Activated CD8-positive, alpha-beta memory T cell treated with anti-CD3 and anti-CD28 coated beads, Interleukin-2, amount 50 U/mL, for 24 hours (primary cell): ENCODE data around the gene CUL2.
A peak's percentile ranks its signal among the peaks of the same experiment; 100 is the strongest.
"Not testable (repeated sequence)": the region's sequence is repeated elsewhere in the genome, so short reads cannot be mapped to it uniquely, and the experiment has no call there.

ENCODE experiments used
- DNase-seq: peaks from one replicate; pipeline ENCODE4 v3.0.0-alpha.2; 2020; ENCODE audit errors: extremely low read depth

Gene CUL2

DNA sequence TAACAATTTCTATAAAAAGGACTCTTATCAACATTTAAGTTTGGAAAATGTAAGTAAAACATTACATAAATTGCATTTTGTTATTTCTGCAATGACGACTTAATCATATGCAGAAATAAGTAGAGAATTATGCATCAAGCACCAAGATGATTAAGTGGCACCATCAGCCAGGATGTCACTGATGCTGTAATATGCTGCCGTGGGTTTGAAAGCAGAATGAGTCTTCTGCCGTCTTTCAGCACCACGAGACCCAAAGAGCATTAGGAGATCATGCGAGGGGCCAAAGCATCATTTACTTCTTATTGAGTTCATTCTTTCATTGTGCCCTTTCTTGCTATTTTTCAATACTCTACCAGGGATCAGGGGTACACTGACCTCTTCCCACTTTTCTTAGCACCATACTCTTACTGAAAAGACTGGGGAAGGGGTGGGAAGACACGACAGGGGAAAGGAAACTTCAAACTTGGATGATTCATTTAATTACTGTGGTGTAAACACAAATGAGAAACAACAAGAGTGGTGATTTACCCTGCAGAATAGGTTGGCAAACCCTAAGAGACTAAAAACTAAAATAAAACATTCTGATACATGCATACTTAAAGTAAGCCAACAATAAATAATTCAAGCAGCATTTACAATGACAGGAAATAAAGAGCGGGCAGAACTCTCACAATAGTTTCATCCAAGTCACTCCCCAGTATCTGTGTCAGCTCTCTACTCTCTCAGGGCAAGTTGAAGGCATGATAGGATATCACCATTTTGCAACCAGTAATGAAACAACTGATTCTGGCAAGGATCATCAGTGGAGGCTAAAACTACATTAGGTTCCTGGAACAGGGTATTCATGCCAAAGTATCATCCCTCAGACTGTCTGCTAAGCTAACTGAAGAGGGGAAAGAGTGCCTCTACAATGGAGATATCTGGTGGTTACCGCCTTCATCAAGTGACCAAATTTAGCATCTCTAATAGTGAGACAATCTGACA is 70.8 kb downstream of the CUL2 start:
- DNase-seq: no peak

GRCh38 chr10:35017608-35018007 is 72.5 kb downstream of the CUL2 start:
- DNase-seq: no peak

GRCh38 chr10:35015843-35016408 is 74.2 kb downstream of the CUL2 start:
- DNase-seq: no peak

- no peak for DNase-seq
These were observed 77.4 kb downstream of the CUL2 start for GRCh38 chr10:35012781-35013180.

GRCh38 chr10:35011771-35012191 is 78.4 kb downstream of the CUL2 start:
- DNase-seq: no peak

GRCh38 chr10:35007858-35008301 is 82.3 kb downstream of the CUL2 start:
- no peak for DNase-seq

DNA sequence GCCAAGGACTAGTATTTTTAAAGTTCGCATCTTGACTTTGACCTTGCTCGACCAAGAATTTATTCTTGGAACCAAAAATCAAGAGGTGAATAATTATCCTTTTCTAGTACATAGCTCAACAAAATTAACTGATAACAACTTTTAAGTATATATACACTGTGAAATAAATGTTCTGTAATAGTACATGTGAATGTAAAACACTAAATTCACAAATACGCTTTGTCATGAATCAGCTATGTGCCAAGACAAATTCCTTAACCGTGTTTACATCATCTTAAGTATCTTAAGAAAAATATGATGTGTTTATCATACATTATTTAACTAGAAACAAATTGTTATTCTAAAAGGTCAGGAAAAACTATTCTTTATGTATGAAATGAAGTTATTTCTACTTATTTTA is 83.3 kb downstream of the CUL2 start:
- no peak for DNase-seq

DNA sequence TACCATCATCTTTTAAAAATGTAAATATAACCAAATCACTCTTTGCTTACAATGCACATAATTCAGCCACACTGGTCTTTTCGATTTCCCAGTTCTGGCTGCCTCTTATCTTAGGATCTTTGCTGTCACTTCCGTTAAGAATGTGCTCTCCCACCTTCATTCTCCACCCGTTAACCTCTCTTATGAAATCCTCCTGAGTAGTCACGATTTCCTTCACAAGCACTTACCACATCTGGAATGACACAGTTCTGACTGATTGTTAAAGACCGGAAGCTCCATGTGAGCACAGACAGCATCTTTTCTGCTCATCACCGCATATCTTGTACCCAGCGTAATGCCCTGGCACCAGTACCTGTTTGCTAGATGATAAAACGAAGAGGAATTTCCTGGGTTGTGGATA is 84.3 kb downstream of the CUL2 start:
- DNase-seq: no peak

- no peak for DNase-seq
These were observed 85.5 kb downstream of the CUL2 start for GRCh38 chr10:35004651-35005050.

GRCh38 chr10:35003906-35004305 is 86.2 kb downstream of the CUL2 start:
- no peak for DNase-seq

- no peak for DNase-seq
These were observed 89.2 kb downstream of the CUL2 start for GRCh38 chr10:35000936-35001335.

GRCh38 chr10:34999532-34999931 is 90.6 kb downstream of the CUL2 start:
- DNase-seq: no peak

DNA sequence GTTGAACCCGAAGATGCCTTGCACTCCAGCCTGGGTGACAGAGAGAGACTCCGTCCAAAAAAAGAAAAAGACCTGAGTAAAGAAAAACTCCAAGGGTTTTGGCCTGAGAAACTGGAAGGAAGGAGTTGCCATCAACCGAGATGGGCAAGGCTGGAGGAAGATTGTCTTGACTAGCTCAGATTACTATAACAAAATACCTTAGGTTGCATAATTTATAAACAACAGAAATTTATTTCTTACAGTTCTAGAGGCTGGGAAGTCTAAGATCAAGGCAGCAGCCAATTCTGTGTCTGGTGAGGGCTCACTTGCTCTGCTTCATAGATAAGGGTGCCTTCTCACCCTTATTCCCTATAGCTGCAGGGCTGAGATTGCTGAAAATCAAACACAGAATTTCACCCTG is 91.2 kb downstream of the CUL2 start:
- no peak for DNase-seq

GRCh38 chr10:34996843-34997242 is 93.3 kb downstream of the CUL2 start:
- no peak for DNase-seq

DNA sequence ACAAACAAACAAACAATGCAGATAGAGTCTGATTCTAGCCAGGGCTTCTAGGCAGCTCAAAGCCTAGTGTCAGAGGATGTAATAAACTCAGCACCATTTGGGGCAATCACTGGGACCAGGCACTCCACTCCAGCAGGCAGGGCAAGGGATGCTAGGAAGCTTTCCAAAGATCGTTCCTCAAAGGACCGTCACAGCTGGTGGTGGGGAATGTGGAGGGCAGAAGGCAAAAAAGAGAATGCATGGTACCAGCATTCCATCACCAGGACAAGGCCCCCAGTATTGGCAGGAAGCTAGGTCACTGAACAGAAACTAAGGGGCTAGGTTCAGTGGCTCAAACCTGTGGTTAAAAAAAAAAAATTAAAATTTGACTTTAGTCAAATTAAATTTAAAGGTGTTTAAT is 94.2 kb downstream of the CUL2 start:
- DNase-seq: no peak

GRCh38 chr10:34994565-34995142 is 95.5 kb downstream of the CUL2 start:
- peak; percentile 4 for DNase-seq

- DNase-seq: no peak
These were observed 96.4 kb downstream of the CUL2 start for GRCh38 chr10:34993782-34994181.

DNA sequence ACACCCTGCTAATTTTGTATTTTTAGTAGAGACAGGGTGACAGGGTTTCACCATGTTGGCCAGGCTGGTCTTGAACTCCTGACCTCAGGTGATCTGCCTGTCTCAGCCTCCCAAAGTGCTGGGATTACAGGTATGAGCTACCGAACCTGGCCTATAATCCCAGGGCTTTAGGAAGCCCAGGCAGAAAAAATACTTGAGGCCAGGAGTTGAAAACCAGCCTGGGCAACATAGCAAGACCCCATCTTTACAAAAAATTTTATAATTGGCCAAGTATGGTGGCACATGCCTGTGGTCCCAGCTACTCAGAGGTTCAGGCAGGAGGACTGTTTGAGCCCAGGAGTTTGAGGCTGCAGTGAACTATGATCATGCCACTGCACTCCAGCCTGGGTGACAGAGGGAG is 99.0 kb downstream of the CUL2 start:
- not testable (repeated sequence) for DNase-seq

DNA sequence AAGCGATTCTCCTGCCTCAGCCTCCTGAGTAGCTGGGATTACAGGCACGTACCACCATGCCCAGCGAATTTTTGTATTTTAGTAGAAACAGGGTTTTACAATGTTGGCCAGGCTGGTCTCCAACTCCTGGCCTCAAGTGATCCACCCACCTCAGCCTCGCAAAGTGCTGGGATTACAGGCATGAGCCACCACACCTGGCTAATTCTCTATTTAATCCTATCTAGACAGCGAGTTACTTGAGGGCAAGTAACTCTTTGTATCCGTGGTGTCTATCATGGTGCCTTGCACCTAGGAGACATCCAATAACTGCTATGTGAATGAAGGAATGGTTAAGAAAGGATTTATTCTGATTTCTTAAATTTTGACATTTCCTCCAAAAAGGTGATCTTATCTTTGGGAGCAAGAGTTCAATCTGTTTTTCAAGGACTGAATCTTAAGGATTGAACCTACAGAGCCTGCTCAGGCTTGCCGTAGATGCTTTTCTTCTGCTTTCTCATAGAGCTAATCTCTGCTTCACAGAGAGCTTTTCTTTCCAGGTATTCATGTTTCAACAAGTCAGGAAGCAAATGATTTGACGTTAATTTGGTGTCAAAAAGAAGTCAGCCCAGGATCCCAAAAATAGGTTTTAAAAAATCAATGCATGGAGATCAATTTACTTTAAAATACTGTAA is 101.6 kb downstream of the CUL2 start:
- DNase-seq: no peak

- DNase-seq: no peak
These were observed 104.3 kb downstream of the CUL2 start for GRCh38 chr10:34985823-34986222.

DNA sequence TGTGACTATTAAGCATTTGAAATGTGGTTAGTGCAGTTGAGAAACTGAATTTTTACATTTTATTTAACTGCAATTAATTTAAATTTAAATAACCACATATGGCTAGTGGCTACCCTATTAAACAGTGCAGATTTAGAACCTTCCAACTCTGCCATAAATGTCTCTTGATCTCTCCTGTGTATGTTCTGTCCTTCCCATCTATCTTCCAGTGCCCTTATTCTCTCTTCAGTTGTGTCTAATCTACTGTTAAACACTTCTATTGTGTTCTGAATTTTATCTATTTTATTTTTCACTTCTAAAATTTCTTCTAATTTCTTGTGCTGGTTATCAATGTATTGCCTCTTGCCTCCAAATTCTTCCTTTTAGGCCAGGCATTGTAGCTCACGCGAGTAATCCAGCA is 105.0 kb downstream of the CUL2 start:
- no peak for DNase-seq

DNA sequence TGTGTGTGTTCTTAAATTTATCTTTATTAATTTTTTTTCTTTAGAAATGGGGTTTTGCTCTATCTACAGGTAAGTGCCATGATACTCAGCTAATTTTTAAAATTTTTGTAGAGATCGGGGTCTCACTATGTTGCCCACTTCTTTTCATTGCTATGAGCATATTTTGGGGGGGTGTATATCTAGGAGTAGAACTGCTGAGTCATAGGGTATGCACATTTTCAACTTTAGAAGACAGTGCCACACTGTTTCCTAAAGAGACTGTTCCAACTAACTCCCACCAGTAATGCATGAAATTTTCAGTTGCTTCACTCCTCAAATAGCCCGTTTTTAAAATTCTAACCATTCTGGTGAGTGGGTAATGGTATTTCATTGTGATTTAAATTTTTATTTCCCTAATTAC is 108.3 kb downstream of the CUL2 start:
- DNase-seq: no peak
